Articular chondrocyte of knee joint (primary cell): Measurements from ENCODE around the gene DGUOK. TPM values are rescaled to one million over a fixed set of nuclear protein-coding genes. Genes with fewer than 3 reads are reported as not detected.

Experiments
- small RNA-seq: library from RNA; depleted of rRNA; stranded (forward); fragments of <200 nt; gene quantifications from one replicate; pipeline ENCODE3, GENCODE V24; 2012
- total RNA-seq: library from RNA; depleted of rRNA; stranded (reverse); fragments of >200 nt; gene quantifications from 2 replicates; pipeline ENCODE4 v1.2.3, GENCODE V29; 2012

DGUOK gene
- total RNA-seq: 44.7 and 47.1 TPM in 2 replicates

GRCh38 chr2:73926493-73927327 is at the start of gene DGUOK:
Gene DGUOK, plus strand, starts transcription at chr2:73926880. Its CDS starts 31 bp downstream, at chr2:73926911.

DNA sequence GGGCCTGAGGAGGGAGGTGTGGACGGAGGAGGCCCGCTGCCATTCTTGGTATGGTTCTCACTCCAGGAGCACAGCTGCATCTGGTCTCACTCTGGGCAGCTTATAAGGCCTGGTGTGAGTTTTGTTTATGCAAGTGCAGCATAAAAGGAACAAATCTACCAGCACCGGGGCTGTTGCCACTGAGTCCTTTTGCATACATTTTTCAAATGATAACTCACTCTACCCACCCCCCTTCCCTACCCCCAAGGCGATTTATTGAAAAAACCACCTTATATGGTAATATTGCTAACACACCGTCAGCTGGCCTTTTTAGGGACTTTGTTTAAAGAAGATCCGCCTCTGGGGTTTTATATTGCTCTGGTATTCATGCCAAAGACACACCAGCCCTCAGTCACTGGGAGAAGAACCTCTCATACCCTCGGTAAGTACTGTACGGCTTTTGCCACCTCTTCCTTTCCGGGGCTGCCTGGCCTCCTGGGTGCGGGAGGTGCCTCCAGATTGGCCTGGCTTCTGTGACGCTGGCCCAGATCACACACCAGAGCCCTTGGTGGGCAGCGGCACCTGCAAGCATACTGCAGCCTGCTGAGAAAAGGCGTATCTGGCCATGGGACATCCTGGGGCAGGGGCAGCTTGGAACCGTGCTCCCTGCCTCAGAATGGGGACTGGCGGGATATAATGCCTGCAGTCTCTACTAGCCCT is 33.9 kb upstream of the DGUOK start, which contains the start of gene ACTG2:
ACTG2 (plus strand) TSS at position 378 of the 699 bp plus-strand sequence. CDS start 8,304 bp downstream, outside the sequence.

DNA sequence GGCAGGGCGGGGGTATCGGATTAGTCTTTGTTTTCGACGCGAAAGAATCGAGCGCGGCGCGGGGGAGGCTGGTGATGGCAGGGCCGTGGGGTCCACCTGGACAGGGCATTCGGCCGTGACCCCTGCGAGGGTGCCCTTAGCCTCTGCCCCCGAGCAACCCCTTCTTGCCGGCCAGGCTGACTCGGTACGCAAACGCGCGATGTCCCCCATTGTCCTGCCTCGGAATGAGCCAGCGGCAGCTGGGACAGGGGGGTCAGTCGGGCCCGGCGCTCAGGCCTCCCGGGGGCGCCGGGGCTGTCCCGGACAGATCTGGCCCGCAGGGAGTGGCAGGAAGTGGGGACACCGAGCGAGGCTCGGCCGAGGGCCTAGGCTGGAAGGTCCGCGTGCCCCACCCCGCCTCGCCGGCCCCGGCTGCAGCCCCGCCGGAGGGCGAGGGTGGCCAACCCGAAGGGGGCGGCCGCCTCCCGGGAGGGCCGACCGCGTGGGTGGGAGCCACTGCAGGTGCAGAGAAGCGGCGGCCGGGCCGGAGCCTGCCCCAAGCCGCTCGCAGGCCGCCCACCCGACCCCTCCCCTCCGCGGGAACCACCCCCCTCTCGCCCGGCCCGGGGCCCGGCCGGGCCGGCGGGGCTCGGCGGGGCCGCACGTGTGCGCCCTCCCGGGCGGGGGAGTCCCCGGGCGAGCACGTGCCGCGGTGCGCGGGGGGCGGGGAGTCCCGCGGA is 57.7 kb downstream of the DGUOK start, which contains the start of gene TET3:
TET3 (plus strand) TSS at position 708 of the 719 bp plus-strand sequence. CDS start 1,494 bp downstream, outside the sequence.

Small RNA genes within 50 kb of the gene (small RNA-seq; reads per million reads assigned to genes)
- gene AC110801.1: not detected
- not detected for gene RNA5SP97

Other genes starting within 250 kb of the DGUOK start
- gene TPRKB, start 189.5 kb upstream of the DGUOK start, total RNA-seq: 29.3 and 37.3 TPM in 2 replicates
- 42.7 and 51.2 TPM in 2 replicates for gene DUSP11, start 146.8 kb upstream of the DGUOK start, total RNA-seq
- not detected in 2 replicates for gene C2orf78, start 142.7 kb upstream of the DGUOK start, total RNA-seq
- 25.5 and 36.6 TPM in 2 replicates for gene STAMBP, start 97.9 kb upstream of the DGUOK start, total RNA-seq
- gene ACTG2, start 33.9 kb upstream of the DGUOK start, total RNA-seq: 0.11 TPM in 1 of 2 replicates, not detected in the other
- 2.0 and 2.5 TPM in 2 replicates for gene TET3, start 58.0 kb downstream of the DGUOK start, total RNA-seq
- gene BOLA3, start 221.0 kb downstream of the DGUOK start, total RNA-seq: 24.2 and 28.6 TPM in 2 replicates